Osteocyte (in vitro differentiated cells): ENCODE results near the gene OXER1. TPM values are rescaled to one million over a fixed set of nuclear protein-coding genes. Genes with fewer than 3 reads are reported as not detected.

Source experiments
- DNase-seq: peaks from one replicate; pipeline ENCODE4 v3.0.0; 2021; ENCODE audit warnings: mixed read lengths; ENCODE audit not compliant: unreplicated experiment; ENCODE audit errors: extremely low spot score
- H3K27ac Mint-ChIP-seq: one replicate; pipeline ENCODE4 v1.8.0; 2021; ENCODE audit warnings: mild to moderate bottlenecking, mixed read lengths; ENCODE audit not compliant: unreplicated experiment
- H3K27me3 Mint-ChIP-seq: one replicate; pipeline ENCODE4 v1.8.0; 2021; ENCODE audit warnings: mixed read lengths; ENCODE audit not compliant: unreplicated experiment
- H3K36me3 Mint-ChIP-seq: one replicate; pipeline ENCODE4 v1.8.0; 2021; ENCODE audit warnings: mixed read lengths; ENCODE audit not compliant: unreplicated experiment
- H3K4me1 Mint-ChIP-seq: one replicate; pipeline ENCODE4 v1.8.0; 2021; ENCODE audit warnings: mixed read lengths; ENCODE audit not compliant: unreplicated experiment
- H3K4me3 Mint-ChIP-seq: one replicate; pipeline ENCODE4 v1.8.0; 2021; ENCODE audit warnings: mild to moderate bottlenecking, moderate library complexity, mixed read lengths; ENCODE audit not compliant: unreplicated experiment
- H3K9me3 Mint-ChIP-seq: one replicate; pipeline ENCODE4 v1.8.0; 2021; ENCODE audit warnings: mixed read lengths; ENCODE audit not compliant: unreplicated experiment
- long read RNA-seq: library from polyadenylated mRNA; unstranded; transcript quantifications from one replicate; pipeline ENCODE4 v2.0.0, GENCODE V29; 2021
- total RNA-seq: library from RNA; stranded (reverse); gene quantifications from 2 replicates; pipeline ENCODE4 v1.2.1, GENCODE V29; 2021
- TF ChIP-seq, protein P1 (sequence below): fragments of 200-600 bp; sonication (generic); IDR thresholded peaks from 2 replicates; pipeline ENCODE4 v1.5.0; 2021; ENCODE audit warnings: antibody characterized with exemption, mild to moderate bottlenecking, moderate library complexity

OXER1 gene, protein sequence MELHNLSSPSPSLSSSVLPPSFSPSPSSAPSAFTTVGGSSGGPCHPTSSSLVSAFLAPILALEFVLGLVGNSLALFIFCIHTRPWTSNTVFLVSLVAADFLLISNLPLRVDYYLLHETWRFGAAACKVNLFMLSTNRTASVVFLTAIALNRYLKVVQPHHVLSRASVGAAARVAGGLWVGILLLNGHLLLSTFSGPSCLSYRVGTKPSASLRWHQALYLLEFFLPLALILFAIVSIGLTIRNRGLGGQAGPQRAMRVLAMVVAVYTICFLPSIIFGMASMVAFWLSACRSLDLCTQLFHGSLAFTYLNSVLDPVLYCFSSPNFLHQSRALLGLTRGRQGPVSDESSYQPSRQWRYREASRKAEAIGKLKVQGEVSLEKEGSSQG
- not detected in 2 replicates for total RNA-seq
- long read RNA-seq: 0 reads

- Mint-ChIP-seq H3K36me3 (peaks cover 13% of the 10 kb centered on the region), H3K27ac (no peak within 1 kb of the TSS), H3K4me3 (no peak within 1 kb of the TSS), H3K27me3 (no peaks in the 10 kb centered on the region), H3K4me1 (no peaks in the 10 kb centered on the region), H3K9me3 (no peaks in the 10 kb centered on the region)
- DNase-seq: no peak
- TF ChIP-seq, protein P1, sequence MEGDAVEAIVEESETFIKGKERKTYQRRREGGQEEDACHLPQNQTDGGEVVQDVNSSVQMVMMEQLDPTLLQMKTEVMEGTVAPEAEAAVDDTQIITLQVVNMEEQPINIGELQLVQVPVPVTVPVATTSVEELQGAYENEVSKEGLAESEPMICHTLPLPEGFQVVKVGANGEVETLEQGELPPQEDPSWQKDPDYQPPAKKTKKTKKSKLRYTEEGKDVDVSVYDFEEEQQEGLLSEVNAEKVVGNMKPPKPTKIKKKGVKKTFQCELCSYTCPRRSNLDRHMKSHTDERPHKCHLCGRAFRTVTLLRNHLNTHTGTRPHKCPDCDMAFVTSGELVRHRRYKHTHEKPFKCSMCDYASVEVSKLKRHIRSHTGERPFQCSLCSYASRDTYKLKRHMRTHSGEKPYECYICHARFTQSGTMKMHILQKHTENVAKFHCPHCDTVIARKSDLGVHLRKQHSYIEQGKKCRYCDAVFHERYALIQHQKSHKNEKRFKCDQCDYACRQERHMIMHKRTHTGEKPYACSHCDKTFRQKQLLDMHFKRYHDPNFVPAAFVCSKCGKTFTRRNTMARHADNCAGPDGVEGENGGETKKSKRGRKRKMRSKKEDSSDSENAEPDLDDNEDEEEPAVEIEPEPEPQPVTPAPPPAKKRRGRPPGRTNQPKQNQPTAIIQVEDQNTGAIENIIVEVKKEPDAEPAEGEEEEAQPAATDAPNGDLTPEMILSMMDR: no peak
Measured at GRCh38 chr2:42764096-42764495, at the start of gene OXER1. Gene OXER1 (minus strand): TSS chr2:42764135. CDS start chr2:42764062, 73 bp downstream.

DNA sequence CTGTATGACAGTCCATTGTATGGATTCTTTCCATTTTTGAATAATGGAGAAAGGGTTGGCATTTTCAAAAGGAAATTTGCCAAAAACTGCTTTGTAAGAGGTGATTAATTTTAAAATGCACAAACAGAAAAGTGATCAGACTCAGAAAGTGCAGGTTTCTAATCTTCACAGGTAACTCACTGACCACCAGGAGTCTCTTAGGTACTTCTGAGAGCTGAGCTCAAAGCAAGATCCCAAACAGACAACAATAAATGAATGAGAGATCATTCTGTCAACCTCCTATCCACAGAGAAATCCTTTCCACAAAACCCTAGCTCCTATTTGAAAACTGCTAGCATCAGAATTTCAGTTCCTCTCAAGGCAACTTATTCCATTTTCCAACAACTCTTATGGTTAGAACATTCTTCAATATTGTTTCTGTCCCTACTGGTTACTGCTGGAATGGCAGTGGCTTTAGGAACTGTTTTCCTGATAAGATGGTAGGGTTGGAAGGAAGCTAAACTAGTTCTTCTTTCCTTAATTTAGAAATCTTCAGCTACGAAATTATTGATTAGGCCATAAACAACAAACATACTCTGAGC, 49.1 kb upstream of the OXER1 start:
- DNase-seq: no peak
- Mint-ChIP-seq H3K36me3 (no peaks in the 10 kb centered on the region), H3K9me3 (no peaks in the 10 kb centered on the region), H3K27ac (no peak overlapping the region), H3K4me3 (no peak overlapping the region), H3K4me1 (peaks cover 22% of the 10 kb centered on the region), H3K27me3 (no peaks in the 10 kb centered on the region)
- TF ChIP-seq, protein P1: peak; percentile 50

DNA sequence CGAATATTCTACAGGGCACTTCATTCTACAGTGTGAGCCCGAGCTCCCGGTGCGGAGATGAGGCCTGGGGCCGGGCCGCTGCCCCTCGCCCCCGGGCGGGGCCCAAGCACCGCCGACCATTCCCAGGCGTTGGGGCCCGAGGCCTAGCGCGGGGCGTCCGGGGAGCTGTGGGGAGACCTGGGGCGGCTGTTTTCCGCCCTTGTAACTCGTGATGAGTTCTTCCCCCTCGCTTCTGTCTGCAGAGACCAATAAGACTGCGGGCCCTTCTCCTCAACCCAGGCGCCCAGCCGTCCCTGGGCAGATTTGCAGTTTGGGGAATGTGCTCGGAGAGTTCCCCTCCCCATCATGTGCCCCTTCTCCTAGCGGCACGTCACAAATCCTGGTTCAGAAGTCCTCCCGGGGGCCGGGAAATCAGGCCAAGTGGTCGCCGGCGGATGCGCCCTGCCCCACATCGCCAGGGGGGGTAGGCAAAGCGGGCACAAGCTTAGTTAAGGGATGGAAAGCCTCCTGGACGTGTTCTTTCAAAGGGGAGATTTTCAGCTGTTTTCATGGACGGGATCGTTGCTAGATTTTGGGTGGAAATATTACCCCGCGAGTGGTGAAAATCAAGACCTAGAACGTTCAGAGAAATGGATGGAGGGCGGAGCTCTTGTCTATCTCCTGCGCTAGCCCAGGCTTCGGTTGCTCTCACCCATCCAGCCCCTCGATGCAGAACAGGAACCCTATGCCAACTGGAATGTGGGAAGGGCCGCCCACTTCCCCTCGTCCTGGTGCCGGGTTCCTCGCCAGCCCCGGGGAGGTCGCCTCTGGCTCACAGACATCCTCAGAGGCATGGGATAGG, 47.3 kb upstream of the OXER1 start:
- peak overlapping the region; percentile 80 for H3K4me3 Mint-ChIP-seq
- peak overlapping the region; percentile 96 for H3K27ac Mint-ChIP-seq
- H3K27me3 Mint-ChIP-seq: no peaks in the 10 kb centered on the region
- H3K4me1 Mint-ChIP-seq: peaks cover 22% of the 10 kb centered on the region
- no peaks in the 10 kb centered on the region for H3K36me3 Mint-ChIP-seq
- H3K9me3 Mint-ChIP-seq: no peaks in the 10 kb centered on the region
- peak; percentile 83 for DNase-seq
- TF ChIP-seq, protein P1: no peak

GRCh38 chr2:42810121-42810970, 46.4 kb upstream of the OXER1 start:
- Mint-ChIP-seq H3K4me3 (peak overlapping the region; percentile 80), H3K27me3 (no peaks in the 10 kb centered on the region), H3K4me1 (peaks cover 22% of the 10 kb centered on the region), H3K36me3 (no peaks in the 10 kb centered on the region), H3K9me3 (no peaks in the 10 kb centered on the region), H3K27ac (peak overlapping the region; percentile 96)
- DNase-seq: peak; percentile 98
- TF ChIP-seq, protein P1: peak; percentile 20
